ENCODE results near the gene AURKB. TPM values are rescaled to one million over a fixed set of nuclear protein-coding genes. Genes with fewer than 3 reads are reported as not detected.

Gene AURKB
- total RNA-seq, 2 experiments from 2014 or later, result 0.56 to 1.4 TPM

DNA sequence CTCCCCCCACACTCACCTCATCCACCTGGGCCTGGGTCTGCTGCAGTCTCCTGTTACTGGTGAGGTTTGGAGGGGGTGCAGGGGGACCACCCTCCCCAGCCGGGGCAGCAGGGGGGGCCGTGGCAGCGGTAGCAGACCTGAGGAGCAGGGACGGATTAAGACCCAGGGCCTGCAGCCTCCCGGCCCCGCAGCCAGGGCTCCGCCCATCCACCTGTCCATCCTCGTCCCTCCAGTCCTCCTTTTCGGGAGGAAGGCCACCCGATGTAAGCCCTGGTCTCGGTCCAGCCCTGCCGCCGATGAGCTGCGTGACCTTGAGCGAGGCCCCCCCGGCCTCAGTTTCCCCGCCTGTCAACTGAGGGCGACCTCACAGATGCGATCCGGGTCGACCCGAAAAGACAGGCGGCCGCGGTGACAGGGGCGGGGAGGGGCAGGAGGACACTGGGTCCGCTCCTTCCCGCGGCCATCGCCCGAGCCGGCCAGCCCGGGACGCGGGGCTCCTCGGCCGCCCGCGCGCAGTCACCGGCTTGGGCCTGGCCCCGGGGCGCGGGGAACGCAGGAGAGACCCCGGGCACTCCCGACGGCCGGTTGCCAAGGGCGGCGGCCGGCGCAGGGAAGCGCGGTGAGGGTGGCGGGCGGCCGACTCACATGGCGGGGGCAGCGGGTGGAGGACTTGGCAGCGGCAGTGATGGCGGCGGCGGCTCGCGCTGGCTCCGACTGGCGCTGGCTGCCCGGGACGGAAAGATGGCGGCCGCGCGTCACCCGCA lies 48.0 kb downstream of the AURKB start, which contains the start of gene VAMP2:
Gene VAMP2 (minus strand): TSS at position 716 of the 764 bp plus-strand sequence. CDS start 69 bp downstream, at position 647.
- H3K27ac Mint-ChIP-seq, result no peak within 1 kb of the TSS
- H3K9me3 ChIP-seq (ENCODE audit: control insufficient read depth in 1 of 2, insufficient read depth in 1 of 2, low read length in 2 of 2), result no peaks in the 10 kb centered on the region
- peak within 1 kb of the TSS; percentile 94 to 96 for H3K27ac ChIP-seq (ENCODE audit: low read depth in 1 of 2, low read length in 2 of 2)
- H3K36me3 Mint-ChIP-seq (ENCODE audit: low read depth), result peaks cover 43% of the 10 kb centered on the region
- TF ChIP-seq, protein P1, sequence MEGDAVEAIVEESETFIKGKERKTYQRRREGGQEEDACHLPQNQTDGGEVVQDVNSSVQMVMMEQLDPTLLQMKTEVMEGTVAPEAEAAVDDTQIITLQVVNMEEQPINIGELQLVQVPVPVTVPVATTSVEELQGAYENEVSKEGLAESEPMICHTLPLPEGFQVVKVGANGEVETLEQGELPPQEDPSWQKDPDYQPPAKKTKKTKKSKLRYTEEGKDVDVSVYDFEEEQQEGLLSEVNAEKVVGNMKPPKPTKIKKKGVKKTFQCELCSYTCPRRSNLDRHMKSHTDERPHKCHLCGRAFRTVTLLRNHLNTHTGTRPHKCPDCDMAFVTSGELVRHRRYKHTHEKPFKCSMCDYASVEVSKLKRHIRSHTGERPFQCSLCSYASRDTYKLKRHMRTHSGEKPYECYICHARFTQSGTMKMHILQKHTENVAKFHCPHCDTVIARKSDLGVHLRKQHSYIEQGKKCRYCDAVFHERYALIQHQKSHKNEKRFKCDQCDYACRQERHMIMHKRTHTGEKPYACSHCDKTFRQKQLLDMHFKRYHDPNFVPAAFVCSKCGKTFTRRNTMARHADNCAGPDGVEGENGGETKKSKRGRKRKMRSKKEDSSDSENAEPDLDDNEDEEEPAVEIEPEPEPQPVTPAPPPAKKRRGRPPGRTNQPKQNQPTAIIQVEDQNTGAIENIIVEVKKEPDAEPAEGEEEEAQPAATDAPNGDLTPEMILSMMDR (IDR thresholded peaks at IDR 0.05), result no peak
- H3K9me3 Mint-ChIP-seq, result no peaks in the 10 kb centered on the region
- POLR2A ChIA-PET, result interaction anchor here (1.9 to 16.4 kb wide), 6 partner anchors 8 to 60 kb away, joined by 5 to 419 read pairs (median 32); partner anchors contain the start of genes BORCS6 and TMEM107
- H3K27me3 ChIP-seq (ENCODE audit: control insufficient read depth in 1 of 2, insufficient read depth in 2 of 2, low read length in 2 of 2), result no peaks in the 10 kb centered on the region
- peak; percentile 47 for ATAC-seq (ENCODE audit: poor library complexity)
- no peaks in the 10 kb centered on the region for H3K27me3 Mint-ChIP-seq
- H3K36me3 ChIP-seq (ENCODE audit: insufficient read depth, low read length), result peaks cover 31% of the 10 kb centered on the region
- intact Hi-C loops (cut with DNase I, micrococcal nuclease), result loop anchor here in 1 of 2 experiments (5.0 kb wide), 1 partner anchor 40 kb away; the partner anchor contains the start of gene HES7
- peaks cover 72% of the 10 kb centered on the region for H3K4me1 ChIP-seq (ENCODE audit: insufficient read depth, low read length)
- peak; percentile 71 to 95 (median 83) for DNase-seq
- CTCF ChIA-PET, result interaction anchor here (1.8 kb wide), 1 partner anchor 23 kb away, joined by 7 read pairs; no protein-coding TSS in a partner anchor
- H3K4me1 Mint-ChIP-seq (ENCODE audit: low read depth), result peaks cover 67% of the 10 kb centered on the region
- H3K4me3 Mint-ChIP-seq, result peak within 1 kb of the TSS; percentile 95
- peak within 1 kb of the TSS; percentile 86 for H3K4me3 ChIP-seq (ENCODE audit: low read length)

DNA sequence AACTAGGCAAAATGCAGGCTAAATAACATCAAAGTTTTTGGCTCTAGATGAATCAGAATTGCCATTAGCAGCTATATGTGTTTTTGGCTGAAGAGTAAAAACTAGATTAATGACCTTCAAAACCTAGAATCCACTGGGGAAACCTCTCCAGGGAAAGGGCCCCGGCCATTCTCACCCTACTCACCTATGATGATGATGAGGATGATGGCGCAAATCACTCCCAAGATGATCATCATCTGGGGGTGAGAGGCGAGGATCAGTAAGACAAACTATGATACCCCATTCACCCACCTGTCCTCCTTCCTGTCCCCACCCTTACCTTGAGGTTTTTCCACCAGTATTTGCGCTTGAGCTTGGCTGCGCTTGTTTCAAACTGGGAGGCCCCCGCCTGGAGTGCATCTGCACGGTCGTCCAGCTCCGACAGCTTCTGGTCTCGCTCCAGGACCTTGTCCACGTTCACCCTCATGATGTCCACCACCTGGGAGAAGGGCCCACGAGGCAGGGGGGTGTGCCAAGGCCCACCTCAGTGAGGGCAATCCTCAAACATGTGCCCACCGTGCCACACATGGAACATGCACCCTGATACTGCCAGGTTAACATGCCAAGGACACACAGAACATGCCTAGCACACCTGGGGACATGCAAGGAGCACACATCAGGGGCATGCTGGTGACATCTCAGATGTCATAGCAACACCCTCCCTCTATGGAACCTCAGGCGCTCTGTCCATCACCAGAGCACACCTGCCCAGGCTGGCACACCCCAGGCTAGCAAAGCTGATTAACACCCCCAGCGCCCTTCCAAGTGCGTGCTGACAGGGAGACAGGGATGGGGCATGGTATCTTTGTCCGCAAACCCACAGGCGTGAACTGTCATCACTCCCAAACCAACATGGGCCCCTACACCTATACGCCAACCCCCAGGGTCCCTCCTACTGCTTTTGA lies 48.8 kb downstream of the AURKB start:
- peak in 3 of 14 experiments; percentile 42 to 54 (median 49) for DNase-seq
- Histone ChIP-seq H3K36me3 (ENCODE audit: insufficient read depth, low read length) (peaks cover 31% of the 10 kb centered on the region), H3K27ac (ENCODE audit: low read depth in 1 of 2, low read length in 2 of 2) (peak overlapping the region; percentile 94 to 96), H3K4me1 (ENCODE audit: insufficient read depth, low read length) (peaks cover 80% of the 10 kb centered on the region), H3K4me3 (ENCODE audit: low read length) (peak overlapping the region; percentile 86), H3K9me3 (ENCODE audit: control insufficient read depth in 1 of 2, insufficient read depth in 1 of 2, low read length in 2 of 2) (no peaks in the 10 kb centered on the region), H3K27me3 (ENCODE audit: control insufficient read depth in 1 of 2, insufficient read depth in 2 of 2, low read length in 2 of 2) (no peaks in the 10 kb centered on the region)
- Mint-ChIP-seq H3K4me3 (peak overlapping the region; percentile 95), H3K9me3 (no peaks in the 10 kb centered on the region), H3K4me1 (ENCODE audit: low read depth) (peaks cover 64% of the 10 kb centered on the region), H3K36me3 (ENCODE audit: low read depth) (peaks cover 43% of the 10 kb centered on the region), H3K27ac (no peak overlapping the region), H3K27me3 (no peaks in the 10 kb centered on the region)
- ChIA-PET CTCF (interaction anchor here (1.8 kb wide), 1 partner anchor 22 kb away, joined by 7 read pairs; no protein-coding TSS in a partner anchor), POLR2A (interaction anchor here (0.6 to 16.4 kb wide), 8 partner anchors 10 to 60 kb away, joined by 3 to 419 read pairs (median 19); partner anchors contain the start of genes ALOXE3, BORCS6, PER1 and TMEM107)
- TF ChIP-seq, protein P1 (IDR thresholded peaks at IDR 0.05), result no peak
- peak; percentile 6 for ATAC-seq (ENCODE audit: poor library complexity)
- intact Hi-C loops (cut with DNase I, micrococcal nuclease), result loop anchor here in 1 of 2 experiments (5.0 kb wide), 1 partner anchor 39 kb away; the partner anchor contains the start of gene HES7

Measured in CD4-positive, alpha-beta T cell (primary cell).